ENCODE data around the gene RMC1.

The RMC1 gene

GRCh38 chr18:23515911-23516546 lies 12.7 kb downstream of the RMC1 start:
- no peaks in the 10 kb centered on the region for H3K4me1 ChIP-seq
- no peaks in the 10 kb centered on the region for H3K36me3 ChIP-seq
- H3K27me3 ChIP-seq: no peaks in the 10 kb centered on the region
- H3K9me3 ChIP-seq: no peaks in the 10 kb centered on the region
- peak; percentile 65 for DNase-seq
- H3K4me3 ChIP-seq (ENCODE audit: low read depth, low read length): no peak overlapping the region
- TF ChIP-seq, protein P1, sequence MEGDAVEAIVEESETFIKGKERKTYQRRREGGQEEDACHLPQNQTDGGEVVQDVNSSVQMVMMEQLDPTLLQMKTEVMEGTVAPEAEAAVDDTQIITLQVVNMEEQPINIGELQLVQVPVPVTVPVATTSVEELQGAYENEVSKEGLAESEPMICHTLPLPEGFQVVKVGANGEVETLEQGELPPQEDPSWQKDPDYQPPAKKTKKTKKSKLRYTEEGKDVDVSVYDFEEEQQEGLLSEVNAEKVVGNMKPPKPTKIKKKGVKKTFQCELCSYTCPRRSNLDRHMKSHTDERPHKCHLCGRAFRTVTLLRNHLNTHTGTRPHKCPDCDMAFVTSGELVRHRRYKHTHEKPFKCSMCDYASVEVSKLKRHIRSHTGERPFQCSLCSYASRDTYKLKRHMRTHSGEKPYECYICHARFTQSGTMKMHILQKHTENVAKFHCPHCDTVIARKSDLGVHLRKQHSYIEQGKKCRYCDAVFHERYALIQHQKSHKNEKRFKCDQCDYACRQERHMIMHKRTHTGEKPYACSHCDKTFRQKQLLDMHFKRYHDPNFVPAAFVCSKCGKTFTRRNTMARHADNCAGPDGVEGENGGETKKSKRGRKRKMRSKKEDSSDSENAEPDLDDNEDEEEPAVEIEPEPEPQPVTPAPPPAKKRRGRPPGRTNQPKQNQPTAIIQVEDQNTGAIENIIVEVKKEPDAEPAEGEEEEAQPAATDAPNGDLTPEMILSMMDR (IDR thresholded peaks at IDR 0.05; ENCODE audit: low read depth, low read length): peak; percentile 89

GRCh38 chr18:23519734-23520133 lies 16.4 kb downstream of the RMC1 start:
- H3K36me3 ChIP-seq: no peaks in the 10 kb centered on the region
- H3K9me3 ChIP-seq: no peaks in the 10 kb centered on the region
- no peak overlapping the region for H3K4me3 ChIP-seq (ENCODE audit: low read depth, low read length)
- DNase-seq: no peak
- H3K4me1 ChIP-seq: no peaks in the 10 kb centered on the region
- H3K27me3 ChIP-seq: no peaks in the 10 kb centered on the region
- TF ChIP-seq, protein P1 (IDR thresholded peaks at IDR 0.05; ENCODE audit: low read depth, low read length): no peak

- Histone ChIP-seq H3K27me3 (no peaks in the 10 kb centered on the region), H3K36me3 (no peaks in the 10 kb centered on the region), H3K4me3 (ENCODE audit: low read depth, low read length) (no peak overlapping the region), H3K4me1 (no peaks in the 10 kb centered on the region), H3K9me3 (no peaks in the 10 kb centered on the region)
- DNase-seq: no peak
- TF ChIP-seq, protein P1 (IDR thresholded peaks at IDR 0.05; ENCODE audit: low read depth, low read length): no peak
Observed at GRCh38 chr18:23521271-23521670, 18.0 kb downstream of the RMC1 start.

GRCh38 chr18:23521907-23522306 lies 18.6 kb downstream of the RMC1 start:
- Histone ChIP-seq H3K27me3 (no peaks in the 10 kb centered on the region), H3K4me3 (ENCODE audit: low read depth, low read length) (no peak overlapping the region), H3K4me1 (no peaks in the 10 kb centered on the region), H3K9me3 (no peaks in the 10 kb centered on the region), H3K36me3 (no peaks in the 10 kb centered on the region)
- TF ChIP-seq, protein P1 (IDR thresholded peaks at IDR 0.05; ENCODE audit: low read depth, low read length): no peak
- DNase-seq: no peak

GRCh38 chr18:23523429-23524212 lies 20.3 kb downstream of the RMC1 start:
- Histone ChIP-seq H3K27me3 (no peaks in the 10 kb centered on the region), H3K4me3 (ENCODE audit: low read depth, low read length) (no peak overlapping the region), H3K4me1 (no peaks in the 10 kb centered on the region), H3K9me3 (no peaks in the 10 kb centered on the region), H3K36me3 (no peaks in the 10 kb centered on the region)
- TF ChIP-seq, protein P1 (IDR thresholded peaks at IDR 0.05; ENCODE audit: low read depth, low read length): no peak
- DNase-seq: no peak

GRCh38 chr18:23524213-23524707 lies 20.9 kb downstream of the RMC1 start:
- H3K4me3 ChIP-seq (ENCODE audit: low read depth, low read length): no peak overlapping the region
- no peaks in the 10 kb centered on the region for H3K27me3 ChIP-seq
- H3K4me1 ChIP-seq: no peaks in the 10 kb centered on the region
- TF ChIP-seq, protein P1 (IDR thresholded peaks at IDR 0.05; ENCODE audit: low read depth, low read length): no peak
- no peak for DNase-seq
- H3K36me3 ChIP-seq: no peaks in the 10 kb centered on the region
- no peaks in the 10 kb centered on the region for H3K9me3 ChIP-seq

Measured in BE2C (cell line).